Inferior parietal cortex (tissue), 1 donor: Measurements from ENCODE around the gene GARRE1.

Experiments
- DNase-seq: peaks from one replicate; pipeline ENCODE4 v3.0.0-alpha.2; 2016; ENCODE audit errors: extremely low spot score

The GARRE1 gene

DNA sequence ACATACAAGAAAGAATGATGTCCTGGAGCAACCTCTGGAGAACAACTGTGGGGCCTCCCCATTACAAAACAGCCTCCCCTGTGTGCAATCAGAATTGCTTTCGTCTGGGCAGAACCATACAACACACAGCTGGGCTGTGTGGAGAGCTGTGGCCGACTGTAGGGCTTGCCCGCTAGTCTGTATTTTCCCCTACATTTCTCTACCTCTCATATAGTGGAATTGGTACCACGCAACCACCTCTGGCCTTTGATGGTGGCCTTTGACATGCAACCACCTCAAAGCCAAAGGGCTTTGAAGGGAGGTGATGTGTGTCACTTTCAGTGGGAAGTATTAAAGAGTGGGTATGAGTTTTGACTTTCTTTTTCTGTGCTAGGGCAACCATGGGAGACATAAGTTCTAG is 34.0 kb downstream of the GARRE1 start:
- DNase-seq = no peak

DNA sequence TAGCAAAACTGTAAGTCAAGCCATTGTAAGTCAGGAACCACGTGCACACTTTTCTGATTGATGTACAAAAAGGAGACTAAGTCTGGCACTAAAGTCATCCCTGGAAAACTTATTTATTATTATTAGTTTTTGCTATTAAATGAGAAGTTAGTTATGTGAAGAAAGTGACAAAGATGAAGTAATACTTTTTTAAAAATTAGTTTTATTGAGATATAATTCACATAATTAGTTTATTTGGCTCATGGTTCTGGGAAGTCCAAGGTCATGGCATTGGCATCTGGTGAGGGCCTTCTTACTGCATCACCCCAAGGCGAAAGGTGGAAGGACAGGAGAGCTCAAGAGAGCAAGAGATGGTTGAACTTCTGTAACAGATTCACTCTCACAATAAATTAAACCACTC is 36.9 kb downstream of the GARRE1 start:
- no peak for DNase-seq

DNA sequence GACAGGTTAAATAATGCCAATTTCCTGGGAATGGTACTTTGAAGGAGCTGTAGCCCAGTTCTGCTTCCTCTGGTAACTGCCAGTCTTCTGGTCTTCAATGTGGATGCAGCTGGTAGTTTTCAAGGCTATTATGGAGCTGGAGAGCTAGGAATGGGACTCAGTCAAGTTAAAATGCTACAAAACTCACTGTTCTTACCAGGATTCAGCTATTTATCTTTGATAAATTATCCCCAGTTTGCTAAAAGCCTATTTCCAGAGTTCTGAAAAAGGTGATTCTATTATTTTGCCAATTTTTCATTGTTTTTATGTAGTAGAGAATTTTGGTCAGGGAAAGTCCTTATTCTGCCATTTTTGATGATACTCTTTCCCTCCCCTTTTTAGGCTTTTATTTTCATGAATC is 40.7 kb downstream of the GARRE1 start:
- DNase-seq = no peak

DNA sequence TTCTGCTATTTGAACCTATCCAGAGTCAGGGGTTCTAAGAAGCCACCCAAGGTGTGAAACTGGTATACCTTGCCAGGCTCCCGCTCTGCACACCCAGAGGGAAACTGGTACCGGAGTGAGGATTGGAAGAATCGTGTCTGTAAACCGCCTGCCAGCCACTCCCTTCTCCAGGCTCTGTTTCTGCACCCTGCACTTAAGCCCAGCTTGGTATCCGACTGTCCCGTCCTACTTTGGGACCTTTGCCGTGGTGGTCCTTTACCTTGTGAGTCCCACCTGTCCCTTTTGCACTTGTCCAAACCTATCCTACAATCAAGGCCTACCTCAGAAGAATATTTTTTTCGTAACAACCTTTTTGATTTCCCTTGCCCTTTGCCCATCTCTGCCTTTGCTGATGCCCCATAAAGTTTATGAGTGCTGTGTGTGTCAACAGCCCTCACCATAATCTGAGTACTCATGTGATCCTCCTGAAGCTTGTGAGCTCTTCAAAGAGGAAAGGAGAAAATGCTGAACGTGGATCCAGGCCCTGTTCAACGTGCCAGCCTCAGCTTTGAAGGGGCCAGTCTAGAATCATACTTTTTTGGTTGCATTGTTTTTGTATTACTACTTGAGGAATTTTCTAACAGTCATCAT is 44.7 kb downstream of the GARRE1 start:
- DNase-seq = no peak

DNA sequence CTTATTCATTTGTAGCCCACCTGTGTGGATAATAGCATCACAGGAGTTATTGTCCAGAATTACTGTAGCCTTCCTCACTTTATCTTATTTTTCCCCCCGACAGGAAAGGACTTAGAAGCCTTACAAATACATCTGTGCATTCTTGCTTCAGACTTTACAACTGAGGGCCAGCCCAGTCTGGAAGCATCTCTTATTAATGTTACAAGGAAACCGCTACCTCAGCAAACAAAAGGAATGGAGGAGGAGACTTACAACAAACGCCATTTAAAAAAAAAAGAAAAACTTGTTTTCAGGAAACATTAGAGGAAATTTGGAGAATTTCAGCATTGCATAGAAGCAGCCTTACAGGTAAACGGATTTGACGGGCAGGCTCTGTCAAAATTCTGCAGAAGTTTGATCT is 45.2 kb downstream of the GARRE1 start:
- DNase-seq = no peak

DNA sequence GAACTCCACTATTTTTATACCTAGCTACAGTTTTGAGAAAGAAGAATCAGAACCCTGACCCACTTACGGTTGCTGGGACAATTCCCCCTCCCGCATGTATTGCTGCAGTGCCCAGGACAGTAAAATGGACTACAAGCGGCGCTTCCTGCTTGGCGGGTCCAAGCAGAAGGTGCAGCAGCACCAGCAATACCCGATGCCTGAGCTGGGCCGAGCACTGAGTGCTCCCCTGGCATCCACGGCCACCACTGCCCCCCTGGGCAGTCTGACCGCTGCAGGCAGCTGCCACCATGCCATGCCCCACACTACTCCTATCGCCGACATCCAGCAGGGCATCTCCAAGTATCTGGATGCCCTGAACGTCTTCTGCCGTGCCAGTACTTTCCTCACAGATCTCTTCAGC is 46.0 kb downstream of the GARRE1 start:
- DNase-seq = no peak

DNA sequence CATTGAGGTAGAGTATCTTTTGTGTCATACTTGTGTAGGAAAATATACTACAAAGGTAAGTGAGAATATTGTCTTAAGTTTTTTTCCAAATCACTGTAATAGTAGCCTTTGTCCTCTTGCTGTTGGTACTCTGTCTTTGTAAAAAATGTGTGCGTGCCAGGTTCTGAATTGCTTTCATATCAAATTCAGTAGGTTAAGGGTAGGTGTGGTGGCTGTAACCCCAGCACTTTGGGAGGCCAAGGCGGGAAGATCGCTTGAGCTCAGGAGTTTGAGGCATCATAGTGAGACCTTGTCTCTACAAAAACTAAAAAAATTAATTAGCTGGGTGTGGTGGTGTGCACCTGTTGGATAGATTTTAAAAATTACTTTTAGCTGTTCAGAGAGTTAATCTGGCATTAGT is 46.6 kb downstream of the GARRE1 start:
- no peak for DNase-seq
